ENCODE measurements around the gene KIRREL3.

KIRREL3 gene

DNA sequence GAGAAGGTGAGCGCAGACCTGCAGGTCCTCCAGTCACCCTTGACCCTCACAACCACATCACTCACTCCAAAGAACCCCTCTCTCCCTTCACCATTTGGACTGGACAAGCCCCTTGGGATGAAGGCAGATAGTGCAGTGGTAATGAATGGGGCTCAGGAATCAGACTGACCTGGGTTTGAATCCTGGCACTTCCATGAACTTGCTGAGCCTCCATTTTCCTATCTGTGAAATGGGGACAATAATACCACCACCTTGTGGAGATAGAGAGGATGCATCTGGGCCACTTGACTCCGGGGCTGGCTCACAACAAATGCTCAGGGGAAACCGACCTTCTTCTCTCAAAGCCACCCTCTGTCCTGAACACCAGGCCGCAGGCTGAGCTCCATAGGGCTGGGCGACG, 467.0 kb downstream of the KIRREL3 start:
- no peaks in the 10 kb centered on the region for H3K4me1 ChIP-seq (ENCODE audit: insufficient read depth, insufficient read length)
- H3K4me3 ChIP-seq (ENCODE audit: insufficient read length, low read depth), result no peak overlapping the region
- TF ChIP-seq ZNF274 (IDR thresholded peaks at IDR 0.05; ENCODE audit: low read depth, low read length) (no peak), YY1 (IDR thresholded peaks at IDR 0.05; ENCODE audit: insufficient read depth, insufficient read length) (no peak), SUZ12 (IDR thresholded peaks at IDR 0.05; ENCODE audit: extremely low read depth, insufficient read depth, insufficient read length) (no peak)
- no peak for DNase-seq (ENCODE audit: low read depth, low spot score)
- no peaks in the 10 kb centered on the region for H3K9me3 ChIP-seq (ENCODE audit: insufficient read depth, low read length)
- no peaks in the 10 kb centered on the region for H3K36me3 ChIP-seq (ENCODE audit: insufficient read depth, insufficient read length, low read length)
- H3K27me3 ChIP-seq (ENCODE audit: insufficient read depth, insufficient read length), result no peaks in the 10 kb centered on the region
- H3K9ac ChIP-seq (ENCODE audit: insufficient read length, low read depth), result no peak overlapping the region

DNA sequence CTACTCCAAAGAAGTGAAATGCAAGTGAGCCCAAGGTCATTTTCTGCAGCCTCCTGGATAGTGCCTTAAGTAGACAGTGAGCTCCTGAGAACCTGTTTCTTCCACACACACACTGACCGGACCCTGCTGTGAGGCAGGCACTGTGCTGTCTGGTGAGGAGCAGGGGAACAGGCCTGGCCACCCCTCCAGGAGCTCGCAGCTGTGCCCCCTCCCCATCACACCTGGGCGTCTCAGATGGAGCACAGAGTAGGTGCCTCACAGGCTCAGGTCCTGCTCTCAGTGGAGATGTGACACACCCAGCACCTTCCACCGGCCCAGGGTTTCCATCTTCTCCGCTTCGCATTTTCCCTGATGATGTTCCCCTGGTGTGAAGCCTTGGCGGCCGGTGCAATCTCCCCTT, 470.2 kb downstream of the KIRREL3 start:
- Histone ChIP-seq H3K4me3 (ENCODE audit: insufficient read length, low read depth) (no peak overlapping the region), H3K9ac (ENCODE audit: insufficient read length, low read depth) (no peak overlapping the region), H3K9me3 (ENCODE audit: insufficient read depth, low read length) (no peaks in the 10 kb centered on the region), H3K36me3 (ENCODE audit: insufficient read depth, insufficient read length, low read length) (no peaks in the 10 kb centered on the region), H3K4me1 (ENCODE audit: insufficient read depth, insufficient read length) (no peaks in the 10 kb centered on the region), H3K27me3 (ENCODE audit: insufficient read depth, insufficient read length) (no peaks in the 10 kb centered on the region)
- TF ChIP-seq ZNF274 (IDR thresholded peaks at IDR 0.05; ENCODE audit: low read depth, low read length), result no peak
- no peak for TF ChIP-seq SUZ12 (IDR thresholded peaks at IDR 0.05; ENCODE audit: extremely low read depth, insufficient read depth, insufficient read length)
- no peak for TF ChIP-seq YY1 (IDR thresholded peaks at IDR 0.05; ENCODE audit: insufficient read depth, insufficient read length)
- DNase-seq (ENCODE audit: low read depth, low spot score), result no peak

DNA sequence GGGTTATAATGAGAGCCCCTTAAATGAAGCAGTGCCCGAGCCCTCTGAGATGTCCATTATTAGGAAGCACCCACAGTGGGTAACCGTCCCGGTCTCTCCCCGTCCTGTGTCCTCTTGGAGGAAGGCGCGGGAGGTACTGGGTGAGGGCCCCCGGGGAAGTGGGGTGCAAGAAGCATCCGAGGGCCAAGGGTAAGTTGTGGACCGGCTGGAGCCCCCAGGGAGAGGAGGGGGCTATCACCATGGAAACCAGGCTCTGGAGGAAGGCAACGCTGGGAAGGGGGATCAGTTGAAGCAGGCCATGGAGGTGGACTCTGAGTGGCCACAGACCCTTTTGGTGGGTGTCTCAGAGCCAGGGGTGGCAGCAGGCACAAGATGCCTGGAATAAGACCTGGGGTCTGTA, 471.5 kb downstream of the KIRREL3 start:
- DNase-seq (ENCODE audit: low read depth, low spot score), result no peak
- no peaks in the 10 kb centered on the region for H3K27me3 ChIP-seq (ENCODE audit: insufficient read depth, insufficient read length)
- H3K9me3 ChIP-seq (ENCODE audit: insufficient read depth, low read length), result no peaks in the 10 kb centered on the region
- TF ChIP-seq ZNF274 (IDR thresholded peaks at IDR 0.05; ENCODE audit: low read depth, low read length) (no peak), YY1 (IDR thresholded peaks at IDR 0.05; ENCODE audit: insufficient read depth, insufficient read length) (no peak)
- no peaks in the 10 kb centered on the region for H3K36me3 ChIP-seq (ENCODE audit: insufficient read depth, insufficient read length, low read length)
- H3K4me3 ChIP-seq (ENCODE audit: insufficient read length, low read depth), result no peak overlapping the region
- H3K9ac ChIP-seq (ENCODE audit: insufficient read length, low read depth), result no peak overlapping the region
- no peaks in the 10 kb centered on the region for H3K4me1 ChIP-seq (ENCODE audit: insufficient read depth, insufficient read length)

DNA sequence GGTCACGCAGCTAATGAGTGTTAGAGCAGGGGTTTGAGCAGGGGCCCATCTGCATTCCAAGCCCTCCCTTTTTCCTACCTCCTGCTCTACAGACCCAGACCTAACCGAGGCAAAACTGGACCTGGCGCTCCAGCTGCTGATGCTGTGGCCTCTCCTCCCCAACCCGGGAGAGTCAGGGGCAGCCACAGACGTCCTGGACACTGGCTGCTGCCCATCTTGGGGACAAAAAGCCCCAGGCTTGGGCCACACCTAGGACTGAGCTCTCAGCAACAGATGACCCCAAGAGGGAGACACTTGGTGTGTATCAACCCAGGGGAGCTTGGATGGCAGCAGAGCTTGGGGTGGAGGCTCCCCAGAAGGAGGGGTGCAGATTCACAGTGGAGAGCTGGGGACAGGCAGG, 472.5 kb downstream of the KIRREL3 start:
- H3K36me3 ChIP-seq (ENCODE audit: insufficient read depth, insufficient read length, low read length), result no peaks in the 10 kb centered on the region
- H3K9me3 ChIP-seq (ENCODE audit: insufficient read depth, low read length), result no peaks in the 10 kb centered on the region
- no peak overlapping the region for H3K9ac ChIP-seq (ENCODE audit: insufficient read length, low read depth)
- no peak overlapping the region for H3K4me3 ChIP-seq (ENCODE audit: insufficient read length, low read depth)
- DNase-seq (ENCODE audit: low read depth, low spot score), result no peak
- no peaks in the 10 kb centered on the region for H3K27me3 ChIP-seq (ENCODE audit: insufficient read depth, insufficient read length)
- TF ChIP-seq YY1 (IDR thresholded peaks at IDR 0.05; ENCODE audit: insufficient read depth, insufficient read length), result no peak
- no peak for TF ChIP-seq SUZ12 (IDR thresholded peaks at IDR 0.05; ENCODE audit: extremely low read depth, insufficient read depth, insufficient read length)
- TF ChIP-seq ZNF274 (IDR thresholded peaks at IDR 0.05; ENCODE audit: low read depth, low read length), result no peak
- no peaks in the 10 kb centered on the region for H3K4me1 ChIP-seq (ENCODE audit: insufficient read depth, insufficient read length)

DNA sequence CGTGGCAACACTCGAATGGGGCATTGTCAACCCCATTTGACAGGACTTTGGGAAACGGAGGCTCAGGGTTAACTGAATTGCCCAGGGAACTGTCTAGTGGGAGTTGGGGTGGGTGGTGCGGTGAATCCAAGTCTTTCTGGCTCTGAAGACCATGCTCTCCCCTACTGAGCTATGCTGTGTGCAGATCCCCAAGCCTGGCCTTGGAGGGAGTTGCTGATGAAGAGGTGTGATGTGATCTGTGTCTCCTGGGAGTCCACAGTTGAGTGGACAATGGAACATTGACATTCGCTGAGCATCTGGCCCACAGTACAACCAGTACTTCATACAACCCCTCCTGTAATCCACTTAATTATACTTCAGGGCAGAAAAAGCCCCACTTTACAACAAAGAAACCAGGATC, 472.9 kb downstream of the KIRREL3 start:
- no peak for TF ChIP-seq SUZ12 (IDR thresholded peaks at IDR 0.05; ENCODE audit: extremely low read depth, insufficient read depth, insufficient read length)
- no peak for TF ChIP-seq ZNF274 (IDR thresholded peaks at IDR 0.05; ENCODE audit: low read depth, low read length)
- no peak for TF ChIP-seq YY1 (IDR thresholded peaks at IDR 0.05; ENCODE audit: insufficient read depth, insufficient read length)

DNA sequence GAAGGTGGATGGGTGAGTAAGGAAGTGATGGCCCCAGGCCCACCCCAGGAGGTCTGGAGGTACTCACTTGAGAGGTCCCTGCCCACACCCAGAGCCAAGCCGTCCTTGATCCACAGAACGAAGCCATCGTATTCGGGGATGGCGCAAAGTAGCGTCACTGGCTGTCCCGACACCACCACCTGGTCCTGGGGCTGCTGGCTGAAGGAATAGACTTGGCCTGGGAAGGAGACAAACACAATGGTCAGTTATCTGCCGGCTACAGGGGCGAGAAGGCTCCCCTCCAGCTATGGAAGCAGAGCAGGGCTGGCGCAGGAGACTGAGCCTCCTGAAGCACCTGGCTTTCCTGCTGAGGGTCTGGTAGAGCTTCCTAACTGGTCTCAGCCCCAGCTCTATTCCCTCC, 474.1 kb downstream of the KIRREL3 start:
- TF ChIP-seq YY1 (IDR thresholded peaks at IDR 0.05; ENCODE audit: insufficient read depth, insufficient read length), result no peak
- no peak for TF ChIP-seq SUZ12 (IDR thresholded peaks at IDR 0.05; ENCODE audit: extremely low read depth, insufficient read depth, insufficient read length)
- no peak for TF ChIP-seq ZNF274 (IDR thresholded peaks at IDR 0.05; ENCODE audit: low read depth, low read length)
- DNase-seq (ENCODE audit: low read depth, low spot score), result no peak
- Histone ChIP-seq H3K4me1 (ENCODE audit: insufficient read depth, insufficient read length) (no peaks in the 10 kb centered on the region), H3K9me3 (ENCODE audit: insufficient read depth, low read length) (no peaks in the 10 kb centered on the region), H3K9ac (ENCODE audit: insufficient read length, low read depth) (no peak overlapping the region), H3K36me3 (ENCODE audit: insufficient read depth, insufficient read length, low read length) (no peaks in the 10 kb centered on the region), H3K4me3 (ENCODE audit: insufficient read length, low read depth) (no peak overlapping the region), H3K27me3 (ENCODE audit: insufficient read depth, insufficient read length) (no peaks in the 10 kb centered on the region)

More for the DNA sequence above, 472.9 kb downstream of the KIRREL3 start:
- Histone ChIP-seq H3K4me1 (ENCODE audit: insufficient read depth, insufficient read length) (no peaks in the 10 kb centered on the region), H3K27me3 (ENCODE audit: insufficient read depth, insufficient read length) (no peaks in the 10 kb centered on the region), H3K36me3 (ENCODE audit: insufficient read depth, insufficient read length, low read length) (no peaks in the 10 kb centered on the region), H3K9me3 (ENCODE audit: insufficient read depth, low read length) (no peaks in the 10 kb centered on the region), H3K9ac (ENCODE audit: insufficient read length, low read depth) (no peak overlapping the region), H3K4me3 (ENCODE audit: insufficient read length, low read depth) (no peak overlapping the region)
- no peak for DNase-seq (ENCODE audit: low read depth, low spot score)

DNA sequence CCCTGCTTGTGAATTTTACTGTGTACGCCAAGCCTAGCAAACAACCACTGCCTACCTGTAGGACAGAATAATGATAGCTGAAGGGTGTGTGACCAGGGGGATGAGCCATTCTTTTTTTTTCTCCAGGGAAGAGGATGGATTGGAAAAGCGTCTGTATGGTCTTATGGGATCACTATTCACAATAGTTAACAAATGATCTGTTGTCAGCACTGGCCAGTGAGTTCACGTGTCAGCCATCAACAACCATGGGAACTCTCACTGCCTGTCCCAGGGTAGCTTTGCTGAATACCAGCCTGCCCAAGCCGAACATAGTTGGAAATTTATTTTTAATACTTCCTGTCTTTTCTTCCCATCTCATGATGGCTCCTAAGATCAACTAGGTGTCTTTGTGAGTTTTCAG, 474.9 kb downstream of the KIRREL3 start:
- no peaks in the 10 kb centered on the region for H3K36me3 ChIP-seq (ENCODE audit: insufficient read depth, insufficient read length, low read length)
- TF ChIP-seq SUZ12 (IDR thresholded peaks at IDR 0.05; ENCODE audit: extremely low read depth, insufficient read depth, insufficient read length), result no peak
- no peak for TF ChIP-seq ZNF274 (IDR thresholded peaks at IDR 0.05; ENCODE audit: low read depth, low read length)
- no peak for TF ChIP-seq YY1 (IDR thresholded peaks at IDR 0.05; ENCODE audit: insufficient read depth, insufficient read length)

DNA sequence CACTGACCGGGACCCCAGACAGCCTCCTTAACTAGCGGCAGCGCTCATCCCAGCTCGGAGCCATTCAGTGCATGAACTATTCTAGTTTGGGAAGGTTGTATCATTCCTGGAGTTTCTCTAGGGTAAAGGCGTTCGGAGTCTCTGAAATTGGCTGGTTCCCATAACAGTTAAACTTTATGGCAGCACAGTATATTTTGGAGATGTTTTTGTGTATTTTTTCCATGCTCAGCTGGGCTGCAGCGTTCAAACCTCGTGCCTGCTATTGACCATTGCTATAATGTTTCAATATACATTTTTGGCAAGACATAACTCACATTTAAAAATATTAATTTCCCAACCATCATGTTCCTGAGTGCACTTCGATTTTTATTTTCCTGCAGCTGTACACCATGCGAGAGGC, 475.4 kb downstream of the KIRREL3 start:
- H3K4me1 ChIP-seq (ENCODE audit: insufficient read depth, insufficient read length), result no peaks in the 10 kb centered on the region
- TF ChIP-seq ZNF274 (IDR thresholded peaks at IDR 0.05; ENCODE audit: low read depth, low read length), result no peak
- TF ChIP-seq SUZ12 (IDR thresholded peaks at IDR 0.05; ENCODE audit: extremely low read depth, insufficient read depth, insufficient read length), result no peak
- no peak for TF ChIP-seq YY1 (IDR thresholded peaks at IDR 0.05; ENCODE audit: insufficient read depth, insufficient read length)
- no peaks in the 10 kb centered on the region for H3K27me3 ChIP-seq (ENCODE audit: insufficient read depth, insufficient read length)

More for the DNA sequence above, 474.9 kb downstream of the KIRREL3 start:
- Histone ChIP-seq H3K4me1 (ENCODE audit: insufficient read depth, insufficient read length) (no peaks in the 10 kb centered on the region), H3K4me3 (ENCODE audit: insufficient read length, low read depth) (no peak overlapping the region), H3K9ac (ENCODE audit: insufficient read length, low read depth) (no peak overlapping the region), H3K27me3 (ENCODE audit: insufficient read depth, insufficient read length) (no peaks in the 10 kb centered on the region), H3K9me3 (ENCODE audit: insufficient read depth, low read length) (no peaks in the 10 kb centered on the region)
- no peak for DNase-seq (ENCODE audit: low read depth, low spot score)

More for the DNA sequence above, 475.4 kb downstream of the KIRREL3 start:
- Histone ChIP-seq H3K36me3 (ENCODE audit: insufficient read depth, insufficient read length, low read length) (no peaks in the 10 kb centered on the region), H3K9me3 (ENCODE audit: insufficient read depth, low read length) (no peaks in the 10 kb centered on the region), H3K9ac (ENCODE audit: insufficient read length, low read depth) (no peak overlapping the region), H3K4me3 (ENCODE audit: insufficient read length, low read depth) (no peak overlapping the region)
- no peak for DNase-seq (ENCODE audit: low read depth, low spot score)

All from NT2/D1 (cell line).